MM.1S (cell line): Measurements from ENCODE around the gene RAD21L1.
"Not testable (repeated sequence)": the region's sequence is repeated elsewhere in the genome, so short reads cannot be mapped to it uniquely, and the experiment has no call there.

Experiments
- DNase-seq: peaks from one replicate; pipeline ENCODE4 v3.0.0-alpha.2; 2015
- H2AFZ ChIP-seq: fragments of 300-600 bp; sonication (generic); 2 replicates; pipeline ENCODE4 v1.6.0; 2016; ENCODE audit warnings: antibody characterized with exemption, low read length
- H3F3A ChIP-seq: fragments of 300-600 bp; sonication (generic); 2 replicates; pipeline ENCODE4 v1.6.1; 2016; ENCODE audit warnings: mild to moderate bottlenecking, antibody characterized with exemption, low read length, moderate library complexity, mixed read lengths; ENCODE audit not compliant: insufficient read depth
- H3K27ac ChIP-seq: fragments of 300-600 bp; sonication (generic); 2 replicates; pipeline ENCODE4 v1.5.1; 2016; ENCODE audit warnings: mild to moderate bottlenecking, low read length
- H3K27me3 ChIP-seq: fragments of 300-600 bp; sonication (generic); replicated peaks from 2 replicates; pipeline ENCODE4 v1.6.0; 2016; ENCODE audit warnings: low read length; ENCODE audit not compliant: insufficient read depth
- H3K36me3 ChIP-seq: fragments of 300-600 bp; sonication (generic); replicated peaks from 2 replicates; pipeline ENCODE4 v1.6.1; 2016; ENCODE audit warnings: mild to moderate bottlenecking, low read length, mixed read lengths; ENCODE audit not compliant: insufficient read depth
- H3K4me1 ChIP-seq: fragments of 300-600 bp; sonication (generic); 2 replicates; pipeline ENCODE4 v1.6.1; 2016; ENCODE audit warnings: low read length, mixed read lengths
- H3K4me2 ChIP-seq: fragments of 300-600 bp; sonication (generic); 2 replicates; pipeline ENCODE4 v1.6.0; 2016; ENCODE audit warnings: low read depth, low read length
- H3K4me3 ChIP-seq: fragments of 300-600 bp; sonication (generic); 2 replicates; pipeline ENCODE4 v1.5.1; 2016; ENCODE audit warnings: low read length, mixed read lengths
- H3K79me2 ChIP-seq: fragments of 300-600 bp; sonication (generic); 2 replicates; pipeline ENCODE4 v1.6.1; 2016; ENCODE audit warnings: mixed run types, low read length, mixed read lengths
- H3K9ac ChIP-seq: fragments of 300-600 bp; sonication (generic); 2 replicates; pipeline ENCODE4 v1.6.1; 2016; ENCODE audit warnings: low read length, mixed read lengths
- H3K9me2 ChIP-seq: fragments of 300-600 bp; sonication (generic); replicated peaks from 2 replicates; pipeline ENCODE4 v1.6.1; 2016; ENCODE audit warnings: mild to moderate bottlenecking, low read length, mixed read lengths; ENCODE audit not compliant: insufficient read depth
- H3K9me3 ChIP-seq: fragments of 300-600 bp; sonication (generic); replicated peaks from 2 replicates; pipeline ENCODE4 v1.6.1; 2016; ENCODE audit warnings: mild to moderate bottlenecking, low read length, mixed read lengths; ENCODE audit not compliant: insufficient read depth
- H4K20me1 ChIP-seq: fragments of 300-600 bp; sonication (generic); 2 replicates; pipeline ENCODE4 v1.6.1; 2016; ENCODE audit warnings: mild to moderate bottlenecking, low read length, moderate library complexity, mixed read lengths; ENCODE audit not compliant: insufficient read depth
- CTCF ChIP-seq: fragments of 300-600 bp; sonication (generic); IDR thresholded peaks from 2 replicates; pipeline ENCODE4 v1.5.1; 2016; ENCODE audit warnings: antibody characterized with exemption, low read length, mixed read lengths
- EZH2 ChIP-seq: fragments of 300-600 bp; sonication (generic); optimal IDR thresholded peaks from 2 replicates; pipeline ENCODE3; 2017; ENCODE audit warnings: low read depth, mild to moderate bottlenecking, antibody characterized with exemption, low read length, mixed read lengths
- EZH2phosphoT487 ChIP-seq: fragments of 300-600 bp; sonication (generic); IDR thresholded peaks from 2 replicates; pipeline ENCODE4 v1.6.1; 2018; ENCODE audit warnings: antibody characterized with exemption, low read length

The RAD21L1 gene

GRCh38 chr20:1214838-1215261 lies 11.0 kb upstream of the RAD21L1 start:
- Histone ChIP-seq H2AFZ (no peak overlapping the region), H3K9me2 (no peaks in the 10 kb centered on the region), H3K27me3 (no peaks in the 10 kb centered on the region), H4K20me1 (no peaks in the 10 kb centered on the region), H3K4me2 (no peak overlapping the region), H3K79me2 (no peaks in the 10 kb centered on the region), H3K27ac (no peak overlapping the region), H3K36me3 (no peaks in the 10 kb centered on the region), H3K4me3 (no peak overlapping the region), H3K9ac (no peak overlapping the region), H3K4me1 (peaks cover 17% of the 10 kb centered on the region), H3F3A (no peaks in the 10 kb centered on the region), H3K9me3 (no peaks in the 10 kb centered on the region)
- no peak for DNase-seq
- TF ChIP-seq EZH2, result no peak
- no peak for TF ChIP-seq CTCF
- TF ChIP-seq EZH2phosphoT487, result no peak

GRCh38 chr20:1215386-1216170 lies 10.3 kb upstream of the RAD21L1 start:
- TF ChIP-seq CTCF (no peak), EZH2 (no peak), EZH2phosphoT487 (no peak)
- DNase-seq, result peak; percentile 51
- H3K36me3 ChIP-seq, result no peaks in the 10 kb centered on the region

GRCh38 chr20:1216527-1217427 lies 9.1 kb upstream of the RAD21L1 start:
- H3K9me2 ChIP-seq, H3K27me3 ChIP-seq, H3F3A ChIP-seq, H3K9me3 ChIP-seq, H3K27ac ChIP-seq, H3K4me2 ChIP-seq, H2AFZ ChIP-seq, H3K4me3 ChIP-seq, H3K9ac ChIP-seq, H3K36me3 ChIP-seq, H3K79me2 ChIP-seq, H4K20me1 ChIP-seq, DNase-seq: not testable (repeated sequence)
- H3K4me1 ChIP-seq, result peaks cover 17% of the 10 kb centered on the region

More at GRCh38 chr20:1215386-1216170, 10.3 kb upstream of the RAD21L1 start:
- no peaks in the 10 kb centered on the region for H3K27me3 ChIP-seq
- no peaks in the 10 kb centered on the region for H3K9me2 ChIP-seq
- no peak overlapping the region for H3K4me3 ChIP-seq
- no peaks in the 10 kb centered on the region for H3K79me2 ChIP-seq
- no peak overlapping the region for H3K9ac ChIP-seq
- H4K20me1 ChIP-seq, result no peaks in the 10 kb centered on the region
- no peaks in the 10 kb centered on the region for H3F3A ChIP-seq
- no peak overlapping the region for H3K27ac ChIP-seq
- peak overlapping the region; percentile 49 for H3K4me2 ChIP-seq
- peaks cover 17% of the 10 kb centered on the region for H3K4me1 ChIP-seq
- H2AFZ ChIP-seq, result 0 out of 2 replicates have a peak overlapping the region, but pooled peaks have one; percentile 21
- H3K9me3 ChIP-seq, result no peaks in the 10 kb centered on the region

GRCh38 chr20:1222750-1223149 lies 3.1 kb upstream of the RAD21L1 start:
- not testable (repeated sequence) for H3K27ac ChIP-seq

More at GRCh38 chr20:1222750-1223149, 3.1 kb upstream of the RAD21L1 start:
- not testable (repeated sequence) for H3K4me1 ChIP-seq, H3K4me2 ChIP-seq, H3K4me3 ChIP-seq, H3K27me3 ChIP-seq, H3F3A ChIP-seq, DNase-seq, H3K36me3 ChIP-seq, H3K9ac ChIP-seq, H3K79me2 ChIP-seq, H2AFZ ChIP-seq, H3K9me3 ChIP-seq, H4K20me1 ChIP-seq, H3K9me2 ChIP-seq
